MG63 (cell line): ENCODE results near the gene ATAD2B. TPM values are rescaled to one million over a fixed set of nuclear protein-coding genes. Genes with fewer than 3 reads are reported as not detected.
"Not testable (repeated sequence)": the region's sequence is repeated elsewhere in the genome, so short reads cannot be mapped to it uniquely, and the experiment has no call there.

ENCODE experiments used
- DNase-seq: peaks from one replicate; pipeline ENCODE4 v3.0.0-alpha.2; 2020
- H3K27me3 ChIP-seq: fragments of 250-450 bp; sonication (Bioruptor Pico); 2 replicates; pipeline ENCODE4 v1.5.1; 2020; ENCODE audit warnings: mild to moderate bottlenecking, moderate library complexity
- H3K36me3 ChIP-seq: fragments of 250-450 bp; sonication (Bioruptor Pico); 2 replicates; pipeline ENCODE4 v1.5.1; 2020; ENCODE audit warnings: mild to moderate bottlenecking, moderate library complexity
- H3K4me3 ChIP-seq: fragments of 250-450 bp; sonication (Bioruptor Pico); 2 replicates; pipeline ENCODE4 v1.5.1; 2020; ENCODE audit warnings: mild to moderate bottlenecking, moderate library complexity
- H3K9me3 ChIP-seq: fragments of 250-450 bp; sonication (Bioruptor Pico); 2 replicates; pipeline ENCODE4 v1.5.1; 2020; ENCODE audit warnings: mild to moderate bottlenecking, moderate library complexity
- total RNA-seq: library from RNA; depleted of rRNA; stranded (reverse); fragments of >200 nt; shearing (Covaris generic); gene quantifications from 2 replicates; pipeline ENCODE4 v1.2.3, GENCODE V29; 2014; ENCODE audit warnings: low replicate concordance

Gene ATAD2B
- total RNA-seq, 1 experiment from 2014 or later: 2.9 TPM

- Histone ChIP-seq H3K9me3 (no peaks in the 10 kb centered on the region), H3K36me3 (peaks cover 2% of the 10 kb centered on the region), H3K4me3 (no peak overlapping the region), H3K27me3 (no peaks in the 10 kb centered on the region)
- DNase-seq: no peak
Observed at GRCh38 chr2:23751747-23752265, 175.1 kb downstream of the ATAD2B start.

GRCh38 chr2:23746141-23746863 lies 180.6 kb downstream of the ATAD2B start:
- Histone ChIP-seq H3K9me3 (no peaks in the 10 kb centered on the region), H3K36me3 (no peaks in the 10 kb centered on the region; the same call in 1 of the 2 replicates), H3K4me3 (no peak overlapping the region), H3K27me3 (no peaks in the 10 kb centered on the region)
- no peak for DNase-seq

GRCh38 chr2:23745726-23746105 lies 181.2 kb downstream of the ATAD2B start:
- no peaks in the 10 kb centered on the region for H3K9me3 ChIP-seq
- DNase-seq: peak; percentile 14
- H3K4me3 ChIP-seq: no peak overlapping the region
- no peaks in the 10 kb centered on the region; the same call in 1 of the 2 replicates for H3K36me3 ChIP-seq
- no peaks in the 10 kb centered on the region for H3K27me3 ChIP-seq

GRCh38 chr2:23745068-23745725 lies 181.7 kb downstream of the ATAD2B start:
- H3K9me3 ChIP-seq: no peaks in the 10 kb centered on the region
- H3K4me3 ChIP-seq: no peak overlapping the region
- no peaks in the 10 kb centered on the region; the same call in 1 of the 2 replicates for H3K36me3 ChIP-seq
- DNase-seq: no peak
- H3K27me3 ChIP-seq: no peaks in the 10 kb centered on the region

GRCh38 chr2:23736783-23737182 lies 190.1 kb downstream of the ATAD2B start:
- not testable (repeated sequence) for H3K9me3 ChIP-seq, H3K36me3 ChIP-seq, H3K27me3 ChIP-seq, DNase-seq, H3K4me3 ChIP-seq

- Histone ChIP-seq H3K27me3 (no peaks in the 10 kb centered on the region), H3K4me3 (no peak overlapping the region), H3K36me3 (no peaks in the 10 kb centered on the region; the same call in 1 of the 2 replicates), H3K9me3 (0 out of 2 replicates have a peak, but pooled peaks cover 2% of the 10 kb centered on the region)
- DNase-seq: no peak
Observed at GRCh38 chr2:23734416-23734815, 192.5 kb downstream of the ATAD2B start.

GRCh38 chr2:23723029-23723428 lies 203.9 kb downstream of the ATAD2B start:
- not testable (repeated sequence) for H3K4me3 ChIP-seq, H3K36me3 ChIP-seq, H3K27me3 ChIP-seq, DNase-seq
- peaks cover 10% of the 10 kb centered on the region for H3K9me3 ChIP-seq

- H3K9me3 ChIP-seq: peaks cover 10% of the 10 kb centered on the region
- no peaks in the 10 kb centered on the region for H3K27me3 ChIP-seq
- H3K36me3 ChIP-seq: no peaks in the 10 kb centered on the region; the same call in 1 of the 2 replicates
- no peak overlapping the region for H3K4me3 ChIP-seq
- DNase-seq: no peak
Observed at GRCh38 chr2:23722255-23722654, 204.7 kb downstream of the ATAD2B start.

- no peaks in the 10 kb centered on the region for H3K27me3 ChIP-seq
- no peaks in the 10 kb centered on the region; the same call in 1 of the 2 replicates for H3K36me3 ChIP-seq
- no peak for DNase-seq
- H3K9me3 ChIP-seq: peaks cover 10% of the 10 kb centered on the region
- no peak overlapping the region for H3K4me3 ChIP-seq
Observed at GRCh38 chr2:23721454-23721826, 205.5 kb downstream of the ATAD2B start.

- Histone ChIP-seq H3K36me3 (no peaks in the 10 kb centered on the region; the same call in 1 of the 2 replicates), H3K27me3 (no peaks in the 10 kb centered on the region), H3K4me3 (no peak overlapping the region), H3K9me3 (peaks cover 10% of the 10 kb centered on the region)
- DNase-seq: no peak
Observed at GRCh38 chr2:23720705-23721453, 206.0 kb downstream of the ATAD2B start.

- Histone ChIP-seq H3K4me3 (no peak overlapping the region), H3K27me3 (no peaks in the 10 kb centered on the region), H3K9me3 (peaks cover 10% of the 10 kb centered on the region), H3K36me3 (no peaks in the 10 kb centered on the region; the same call in 1 of the 2 replicates)
- no peak for DNase-seq
Observed at GRCh38 chr2:23719716-23720115, 207.2 kb downstream of the ATAD2B start.

GRCh38 chr2:23718931-23719700 lies 207.8 kb downstream of the ATAD2B start:
- no peak for DNase-seq
- H3K9me3 ChIP-seq: peaks cover 10% of the 10 kb centered on the region
- no peaks in the 10 kb centered on the region; the same call in 1 of the 2 replicates for H3K36me3 ChIP-seq
- H3K27me3 ChIP-seq: no peaks in the 10 kb centered on the region
- no peak overlapping the region for H3K4me3 ChIP-seq

- DNase-seq: no peak
- H3K9me3 ChIP-seq: no peaks in the 10 kb centered on the region
- no peak overlapping the region for H3K4me3 ChIP-seq
Observed at GRCh38 chr2:23713351-23713750, 213.6 kb downstream of the ATAD2B start.

GRCh38 chr2:23712756-23713151 lies 214.2 kb downstream of the ATAD2B start:
- peaks cover 2% of the 10 kb centered on the region; the same call in 1 of the 2 replicates for H3K36me3 ChIP-seq
- no peak overlapping the region for H3K4me3 ChIP-seq
- H3K27me3 ChIP-seq: no peaks in the 10 kb centered on the region
- no peak for DNase-seq
- H3K9me3 ChIP-seq: no peaks in the 10 kb centered on the region

More at GRCh38 chr2:23713351-23713750, 213.6 kb downstream of the ATAD2B start:
- Histone ChIP-seq H3K27me3 (no peaks in the 10 kb centered on the region), H3K36me3 (peaks cover 2% of the 10 kb centered on the region; the same call in 1 of the 2 replicates)

GRCh38 chr2:23711979-23712755 lies 214.8 kb downstream of the ATAD2B start:
- H3K27me3 ChIP-seq: no peaks in the 10 kb centered on the region
- no peak overlapping the region for H3K4me3 ChIP-seq
- H3K9me3 ChIP-seq: no peaks in the 10 kb centered on the region
- DNase-seq: no peak
- H3K36me3 ChIP-seq: peaks cover 2% of the 10 kb centered on the region; the same call in 1 of the 2 replicates
